GM23338 (cell line): ENCODE results near the gene ALKBH4. TPM values are rescaled to one million over a fixed set of nuclear protein-coding genes. Genes with fewer than 3 reads are reported as not detected.

Experiments
- ATAC-seq: fragments of 200-7000 bp; cut with Tn5 transposase; 3 replicates; pipeline ENCODE4 v1.9.1; 2020
- DNase-seq: peaks from one replicate; pipeline ENCODE4 v3.0.0-alpha.2; 2015; ENCODE audit warnings: low spot score
- H2AFZ ChIP-seq: fragments of 200-600 bp; sonication (generic); 2 replicates; pipeline ENCODE4 v1.8.0; 2016; ENCODE audit warnings: antibody characterized with exemption, mild to moderate bottlenecking, moderate library complexity
- H3F3A ChIP-seq: fragments of 200-600 bp; sonication (generic); replicated peaks from 2 replicates; pipeline ENCODE4 v1.8.0; 2017; ENCODE audit warnings: antibody characterized with exemption, mixed run types, low read depth
- H3K27ac ChIP-seq: fragments of 200-600 bp; sonication (generic); 2 replicates; pipeline ENCODE4 v1.6.1; 2016; ENCODE audit warnings: low read depth
- H3K27me3 ChIP-seq: fragments of 200-600 bp; sonication (generic); 2 replicates; pipeline ENCODE4 v1.8.0; 2016; ENCODE audit warnings: mild to moderate bottlenecking, mixed run types, moderate library complexity; ENCODE audit not compliant: insufficient read depth
- H3K36me3 ChIP-seq: fragments of 200-600 bp; sonication (generic); 2 replicates; pipeline ENCODE4 v1.8.0; 2016; ENCODE audit warnings: mild to moderate bottlenecking; ENCODE audit not compliant: insufficient read depth
- H3K4me1 ChIP-seq: fragments of 200-600 bp; sonication (generic); 2 replicates; pipeline ENCODE4 v1.8.0; 2016; ENCODE audit warnings: mild to moderate bottlenecking, moderate library complexity; ENCODE audit not compliant: insufficient read depth
- H3K4me2 ChIP-seq: fragments of 200-600 bp; sonication (generic); 2 replicates; pipeline ENCODE4 v1.7.1; 2017; ENCODE audit warnings: mixed run types
- H3K4me3 ChIP-seq: fragments of 200-600 bp; sonication (generic); 2 replicates; pipeline ENCODE4 v1.6.1; 2016; ENCODE audit warnings: mixed run types
- H3K79me2 ChIP-seq: fragments of 200-600 bp; sonication (generic); replicated peaks from 2 replicates; pipeline ENCODE4 v1.8.0; 2017; ENCODE audit warnings: mild to moderate bottlenecking; ENCODE audit not compliant: insufficient read depth
- H3K9me2 ChIP-seq: fragments of 200-600 bp; sonication (generic); 2 replicates; pipeline ENCODE4 v1.8.0; 2017; ENCODE audit not compliant: insufficient read depth
- H4K20me1 ChIP-seq: fragments of 200-600 bp; sonication (generic); replicated peaks from 2 replicates; pipeline ENCODE4 v1.8.0; 2017; ENCODE audit warnings: mild to moderate bottlenecking; ENCODE audit not compliant: insufficient read depth
- H3K27ac Mint-ChIP-seq: 2 replicates; pipeline ENCODE4 v1.8.0; 2020; ENCODE audit warnings: inconsistent platforms, mild to moderate bottlenecking, moderate library complexity, mixed read lengths
- H3K27me3 Mint-ChIP-seq: 3 replicates; pipeline ENCODE4 v1.8.0; 2022; ENCODE audit warnings: low read depth, mild to moderate bottlenecking, moderate library complexity, mixed read lengths, inconsistent platforms; ENCODE audit not compliant: insufficient read depth, poor library complexity
- H3K36me3 Mint-ChIP-seq: 3 replicates; pipeline ENCODE4 v1.8.0; 2021; ENCODE audit warnings: low read depth, mild to moderate bottlenecking, inconsistent platforms, moderate library complexity, mixed read lengths
- H3K4me1 Mint-ChIP-seq: 3 replicates; pipeline ENCODE4 v1.8.0; 2020; ENCODE audit warnings: mild to moderate bottlenecking, inconsistent platforms, mixed read lengths
- H3K4me3 Mint-ChIP-seq: 3 replicates; pipeline ENCODE4 v1.8.0; 2021; ENCODE audit warnings: moderate library complexity, mild to moderate bottlenecking, inconsistent platforms, mixed read lengths
- H3K9me3 Mint-ChIP-seq: 3 replicates; pipeline ENCODE4 v1.8.0; 2020; ENCODE audit warnings: moderate library complexity, mild to moderate bottlenecking, inconsistent platforms, mixed read lengths
- CREB1 ChIP-seq: fragments of 250-450 bp; sonication (Bioruptor Pico); IDR thresholded peaks from 2 replicates; pipeline ENCODE4 v1.5.0; 2020; ENCODE audit warnings: low read depth, mild to moderate bottlenecking, moderate library complexity
- EZH2phosphoT487 ChIP-seq: fragments of 200-600 bp; sonication (generic); IDR thresholded peaks from one replicate; pipeline ENCODE4 v1.8.1; 2018; ENCODE audit warnings: antibody characterized with exemption; ENCODE audit not compliant: unreplicated experiment
- POLR2AphosphoS5 ChIP-seq: IDR thresholded peaks from 2 replicates; pipeline ENCODE4 v1.6.1; 2016; ENCODE audit warnings: antibody characterized with exemption, low read depth
- polyA plus RNA-seq: library from polyadenylated mRNA; unstranded; fragments of >200 nt; fragmentation: Nextera tagmentation; extraction: Ambion mirVana; gene quantifications from 2 replicates; pipeline ENCODE4 v1.2.1, GENCODE V29; 2016
- total RNA-seq: library from RNA; depleted of rRNA; stranded (reverse); fragments of >200 nt; shearing (Covaris generic); gene quantifications from 2 replicates; pipeline ENCODE4 v1.2.3, GENCODE V29; 2014
- TF ChIP-seq, protein P1 (sequence below): fragments of 250-450 bp; sonication (Bioruptor Pico); IDR thresholded peaks from 2 replicates; pipeline ENCODE4 v1.5.0; 2020; ENCODE audit warnings: mild to moderate bottlenecking, moderate library complexity

The ALKBH4 gene
- total and polyA plus RNA-seq, 2 experiments from 2014 or later, result 17.7 to 45.0 TPM

DNA sequence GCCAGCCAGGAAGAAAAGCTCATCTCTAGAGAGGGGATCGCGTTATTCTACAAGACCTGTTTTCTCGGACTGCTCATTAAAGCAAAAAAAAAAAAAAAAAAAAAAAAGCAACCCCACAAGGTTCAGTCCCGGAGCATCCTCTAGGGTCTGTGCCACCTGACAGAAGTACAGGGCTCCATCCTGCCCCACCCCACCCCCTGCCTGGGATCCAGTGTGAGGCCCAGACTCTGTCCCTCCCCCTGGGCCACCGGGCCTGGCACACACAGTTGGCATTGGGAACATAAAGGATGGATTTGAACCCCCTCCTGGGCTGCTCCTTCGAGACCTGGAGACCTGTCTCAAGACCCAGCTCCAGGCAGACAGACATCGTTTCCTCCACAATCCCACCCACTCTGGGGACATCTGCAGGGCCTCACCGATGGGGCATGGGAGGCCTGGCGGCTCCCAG, 30.6 kb downstream of the ALKBH4 start (continued):
- TF ChIP-seq, protein P1, sequence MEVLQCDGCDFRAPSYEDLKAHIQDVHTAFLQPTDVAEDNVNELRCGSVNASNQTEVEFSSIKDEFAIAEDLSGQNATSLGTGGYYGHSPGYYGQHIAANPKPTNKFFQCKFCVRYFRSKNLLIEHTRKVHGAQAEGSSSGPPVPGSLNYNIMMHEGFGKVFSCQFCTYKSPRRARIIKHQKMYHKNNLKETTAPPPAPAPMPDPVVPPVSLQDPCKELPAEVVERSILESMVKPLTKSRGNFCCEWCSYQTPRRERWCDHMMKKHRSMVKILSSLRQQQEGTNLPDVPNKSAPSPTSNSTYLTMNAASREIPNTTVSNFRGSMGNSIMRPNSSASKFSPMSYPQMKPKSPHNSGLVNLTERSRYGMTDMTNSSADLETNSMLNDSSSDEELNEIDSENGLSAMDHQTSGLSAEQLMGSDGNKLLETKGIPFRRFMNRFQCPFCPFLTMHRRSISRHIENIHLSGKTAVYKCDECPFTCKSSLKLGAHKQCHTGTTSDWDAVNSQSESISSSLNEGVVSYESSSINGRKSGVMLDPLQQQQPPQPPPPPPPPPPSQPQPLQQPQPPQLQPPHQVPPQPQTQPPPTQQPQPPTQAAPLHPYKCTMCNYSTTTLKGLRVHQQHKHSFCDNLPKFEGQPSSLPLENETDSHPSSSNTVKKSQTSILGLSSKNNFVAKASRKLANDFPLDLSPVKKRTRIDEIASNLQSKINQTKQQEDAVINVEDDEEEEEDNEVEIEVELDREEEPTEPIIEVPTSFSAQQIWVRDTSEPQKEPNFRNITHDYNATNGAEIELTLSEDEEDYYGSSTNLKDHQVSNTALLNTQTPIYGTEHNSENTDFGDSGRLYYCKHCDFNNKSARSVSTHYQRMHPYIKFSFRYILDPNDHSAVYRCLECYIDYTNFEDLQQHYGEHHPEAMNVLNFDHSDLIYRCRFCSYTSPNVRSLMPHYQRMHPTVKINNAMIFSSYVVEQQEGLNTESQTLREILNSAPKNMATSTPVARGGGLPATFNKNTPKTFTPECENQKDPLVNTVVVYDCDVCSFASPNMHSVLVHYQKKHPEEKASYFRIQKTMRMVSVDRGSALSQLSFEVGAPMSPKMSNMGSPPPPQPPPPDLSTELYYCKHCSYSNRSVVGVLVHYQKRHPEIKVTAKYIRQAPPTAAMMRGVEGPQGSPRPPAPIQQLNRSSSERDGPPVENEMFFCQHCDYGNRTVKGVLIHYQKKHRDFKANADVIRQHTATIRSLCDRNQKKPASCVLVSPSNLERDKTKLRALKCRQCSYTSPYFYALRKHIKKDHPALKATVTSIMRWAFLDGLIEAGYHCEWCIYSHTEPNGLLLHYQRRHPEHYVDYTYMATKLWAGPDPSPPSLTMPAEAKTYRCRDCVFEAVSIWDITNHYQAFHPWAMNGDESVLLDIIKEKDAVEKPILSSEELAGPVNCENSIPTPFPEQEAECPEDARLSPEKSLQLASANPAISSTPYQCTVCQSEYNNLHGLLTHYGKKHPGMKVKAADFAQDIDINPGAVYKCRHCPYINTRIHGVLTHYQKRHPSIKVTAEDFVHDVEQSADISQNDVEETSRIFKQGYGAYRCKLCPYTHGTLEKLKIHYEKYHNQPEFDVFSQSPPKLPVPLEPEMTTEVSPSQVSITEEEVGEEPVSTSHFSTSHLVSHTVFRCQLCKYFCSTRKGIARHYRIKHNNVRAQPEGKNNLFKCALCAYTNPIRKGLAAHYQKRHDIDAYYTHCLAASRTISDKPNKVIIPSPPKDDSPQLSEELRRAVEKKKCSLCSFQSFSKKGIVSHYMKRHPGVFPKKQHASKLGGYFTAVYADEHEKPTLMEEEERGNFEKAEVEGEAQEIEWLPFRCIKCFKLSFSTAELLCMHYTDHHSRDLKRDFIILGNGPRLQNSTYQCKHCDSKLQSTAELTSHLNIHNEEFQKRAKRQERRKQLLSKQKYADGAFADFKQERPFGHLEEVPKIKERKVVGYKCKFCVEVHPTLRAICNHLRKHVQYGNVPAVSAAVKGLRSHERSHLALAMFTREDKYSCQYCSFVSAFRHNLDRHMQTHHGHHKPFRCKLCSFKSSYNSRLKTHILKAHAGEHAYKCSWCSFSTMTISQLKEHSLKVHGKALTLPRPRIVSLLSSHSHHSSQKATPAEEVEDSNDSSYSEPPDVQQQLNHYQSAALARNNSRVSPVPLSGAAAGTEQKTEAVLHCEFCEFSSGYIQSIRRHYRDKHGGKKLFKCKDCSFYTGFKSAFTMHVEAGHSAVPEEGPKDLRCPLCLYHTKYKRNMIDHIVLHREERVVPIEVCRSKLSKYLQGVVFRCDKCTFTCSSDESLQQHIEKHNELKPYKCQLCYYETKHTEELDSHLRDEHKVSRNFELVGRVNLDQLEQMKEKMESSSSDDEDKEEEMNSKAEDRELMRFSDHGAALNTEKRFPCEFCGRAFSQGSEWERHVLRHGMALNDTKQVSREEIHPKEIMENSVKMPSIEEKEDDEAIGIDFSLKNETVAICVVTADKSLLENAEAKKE (CRISPR knock-in tag), result no peak

DNA sequence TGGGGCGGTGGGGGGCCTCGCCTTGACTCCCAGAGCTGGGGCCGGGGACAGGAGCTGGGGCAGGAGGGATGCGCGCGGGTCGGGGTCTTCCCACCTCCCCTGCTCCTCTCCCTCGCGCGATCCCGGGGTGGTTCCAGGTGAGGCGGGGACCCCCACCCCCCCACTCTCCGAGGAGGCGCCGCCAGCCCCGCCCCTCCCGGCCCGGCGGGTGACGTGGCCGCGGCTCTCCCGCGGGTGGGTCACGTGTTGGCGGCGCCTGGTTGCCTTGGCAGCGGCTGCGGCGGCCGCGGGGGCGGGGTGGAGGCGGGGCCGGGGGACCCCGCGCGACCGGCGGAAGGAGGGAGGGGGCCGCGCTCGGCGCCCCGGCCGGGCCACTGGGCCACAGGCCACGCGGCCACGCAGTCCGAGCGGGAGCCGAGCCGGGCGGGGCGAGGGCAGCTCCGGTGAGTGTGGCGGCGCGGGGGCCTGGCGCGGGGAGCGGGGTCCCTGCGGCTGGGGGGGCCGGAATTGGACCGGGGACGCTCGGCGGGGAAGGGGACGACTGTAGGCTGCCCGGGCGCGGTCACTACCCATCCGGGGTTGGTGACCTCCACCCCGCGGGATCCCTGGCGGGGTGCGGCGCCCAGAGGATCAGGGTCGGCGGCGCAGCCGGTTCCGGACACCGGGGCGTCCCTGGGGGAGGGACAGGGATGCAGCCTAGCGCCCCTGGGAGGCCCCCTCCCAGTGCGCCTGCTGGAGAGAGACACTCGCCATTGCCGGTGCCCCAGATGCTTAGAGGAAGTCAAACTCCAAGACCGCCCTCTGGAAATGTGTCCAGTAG, 31.2 kb downstream of the ALKBH4 start, which contains the start of gene ORAI2:
ORAI2 (plus strand) TSS at position 357 of the 820 bp plus-strand sequence. CDS start 5,382 bp downstream, outside the sequence.
- peak within 1 kb of the TSS; percentile 85; the same call in 1 of the 2 replicates for H2AFZ ChIP-seq
- Mint-ChIP-seq H3K36me3 (peaks cover 4% of the 10 kb centered on the region), H3K27me3 (peaks cover 18% of the 10 kb centered on the region), H3K4me1 (peaks cover 29% of the 10 kb centered on the region), H3K27ac (no peak within 1 kb of the TSS; the same call in 1 of the 2 replicates), H3K4me3 (peak within 1 kb of the TSS; percentile 80), H3K9me3 (no peaks in the 10 kb centered on the region)
- DNase-seq (peak; percentile 74), ATAC-seq (peak; percentile 55)
- peak within 1 kb of the TSS; percentile 85 for H3K4me3 ChIP-seq
- H3K79me2 ChIP-seq, result 0 out of 2 replicates have a peak, but pooled peaks cover 7% of the 10 kb centered on the region
- no peaks in the 10 kb centered on the region for H4K20me1 ChIP-seq
- no peaks in the 10 kb centered on the region; the same call in 1 of the 2 replicates for H3F3A ChIP-seq
- no peaks in the 10 kb centered on the region for H3K27me3 ChIP-seq
- no peaks in the 10 kb centered on the region for H3K36me3 ChIP-seq
- TF ChIP-seq EZH2phosphoT487 (no peak), POLR2AphosphoS5 (peak; percentile 57), CREB1 (peak; percentile 60)
- no peaks in the 10 kb centered on the region for H3K9me2 ChIP-seq
- H3K27ac ChIP-seq, result no peak within 1 kb of the TSS
- peaks cover 26% of the 10 kb centered on the region for H3K4me1 ChIP-seq
- H3K4me2 ChIP-seq, result peak within 1 kb of the TSS; percentile 88
